ENCODE results near the gene PNMA8B.

Gene PNMA8B

DNA sequence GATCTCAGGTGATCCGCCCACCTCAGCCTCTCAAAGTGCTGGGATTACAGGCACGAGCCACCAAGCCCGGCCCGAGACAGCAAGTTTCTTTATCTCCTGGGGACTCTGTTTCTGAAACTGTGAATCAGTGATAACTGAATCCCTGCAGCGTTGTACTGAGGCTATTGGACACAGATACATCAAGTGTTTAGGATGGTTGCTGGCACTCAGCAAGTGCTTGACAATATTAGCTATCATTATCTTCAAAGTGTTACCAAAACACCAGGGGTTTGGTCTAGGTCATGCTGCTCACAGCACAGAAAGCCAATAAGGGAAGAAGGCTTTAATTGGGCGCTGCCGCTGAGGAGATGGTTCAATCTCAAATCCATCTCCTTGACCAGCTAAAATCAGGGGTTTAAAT lies 46.4 kb downstream of the PNMA8B start:
- DNase-seq: no peak
- peaks cover 30 to 51% of the 10 kb centered on the region in 2 donors for H3K27me3 Mint-ChIP-seq
- no peak overlapping the region for H3K27ac Mint-ChIP-seq
- H3K9me3 Mint-ChIP-seq: no peaks in the 10 kb centered on the region
- peaks cover 9% of the 10 kb centered on the region for H3K36me3 Mint-ChIP-seq (ENCODE audit: insufficient read depth)
- H3K4me1 Mint-ChIP-seq (ENCODE audit: low read depth in 2 of 2): no peaks in the 10 kb centered on the region
- no peak for ATAC-seq (replicated peaks)
- no peak overlapping the region for H3K4me3 Mint-ChIP-seq

DNA sequence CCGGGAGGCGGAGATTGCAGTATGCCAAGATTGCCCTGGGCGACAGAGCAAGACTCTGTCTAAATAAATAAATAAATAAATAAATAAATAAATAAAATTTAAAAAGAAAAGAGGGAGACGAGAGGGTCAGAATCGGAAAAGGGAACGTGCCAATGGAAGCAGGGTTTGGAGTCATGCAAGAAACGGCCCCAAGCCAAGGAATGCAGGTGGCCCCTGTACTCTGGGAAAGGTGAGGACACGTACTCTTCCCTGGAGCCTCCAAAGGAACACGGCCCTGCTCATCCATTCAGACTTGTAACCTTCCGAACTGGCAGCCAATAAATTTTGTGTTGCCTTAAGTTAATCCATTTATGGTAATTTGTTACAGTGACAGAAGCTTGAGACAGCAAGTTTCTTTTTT lies 47.1 kb downstream of the PNMA8B start:
- DNase-seq (no peak), ATAC-seq (replicated peaks) (no peak)
- Mint-ChIP-seq H3K4me3 (no peak overlapping the region), H3K4me1 (ENCODE audit: low read depth in 2 of 2) (no peaks in the 10 kb centered on the region), H3K27ac (no peak overlapping the region), H3K36me3 (ENCODE audit: insufficient read depth) (peaks cover 9% of the 10 kb centered on the region), H3K9me3 (no peaks in the 10 kb centered on the region), H3K27me3 (peaks cover 30 to 51% of the 10 kb centered on the region in 2 donors)

DNA sequence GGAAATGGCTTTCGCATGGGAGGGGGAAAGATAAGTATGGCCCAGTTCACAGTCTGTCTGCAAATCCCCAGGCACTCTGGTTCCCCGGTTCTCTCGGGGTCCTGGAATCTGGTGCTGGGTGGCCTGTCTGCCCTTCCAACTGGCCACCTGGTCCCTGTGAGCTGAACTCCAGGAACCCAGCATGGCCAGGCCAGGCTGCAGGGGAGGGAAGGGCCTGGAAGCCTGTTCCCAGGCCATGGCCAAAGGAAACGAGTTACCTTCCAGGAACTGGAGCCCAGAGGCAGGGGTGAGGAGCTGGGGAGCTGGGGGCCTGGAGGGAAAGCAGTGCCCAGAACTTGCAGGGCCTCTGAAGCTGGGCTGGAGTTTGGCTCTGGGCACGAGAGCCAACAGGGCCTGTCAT lies 47.8 kb downstream of the PNMA8B start:
- Mint-ChIP-seq H3K36me3 (ENCODE audit: insufficient read depth) (peaks cover 6% of the 10 kb centered on the region), H3K9me3 (no peaks in the 10 kb centered on the region), H3K27ac (no peak overlapping the region), H3K4me1 (ENCODE audit: low read depth in 2 of 2) (peaks cover 0 to 3% of the 10 kb centered on the region in 2 donors), H3K4me3 (no peak overlapping the region), H3K27me3 (peaks cover 30 to 51% of the 10 kb centered on the region in 2 donors)
- DNase-seq (no peak), ATAC-seq (replicated peaks) (no peak)

DNA sequence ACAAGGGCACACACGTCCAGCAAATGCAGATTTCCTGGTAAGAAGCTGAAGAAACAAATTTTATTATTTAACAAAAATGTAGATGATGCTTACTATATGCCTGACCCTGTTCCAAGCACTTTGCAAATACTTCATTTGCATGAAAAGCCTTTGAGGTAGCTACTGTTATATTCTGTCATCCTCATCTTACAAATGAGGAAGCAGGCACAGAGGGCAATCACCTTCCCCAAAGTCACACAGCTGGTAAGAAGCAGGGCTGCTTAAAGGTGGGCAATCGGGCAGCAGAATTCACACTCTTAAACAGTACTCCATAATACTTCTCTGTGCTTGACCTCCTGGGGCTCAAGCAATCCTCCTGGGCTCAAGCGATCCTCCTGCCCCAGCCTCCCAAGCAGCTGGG lies 48.7 kb downstream of the PNMA8B start:
- no peak for DNase-seq
- no peak for ATAC-seq (replicated peaks)
- Mint-ChIP-seq H3K4me3 (no peak overlapping the region), H3K27me3 (peaks cover 30 to 51% of the 10 kb centered on the region in 2 donors), H3K27ac (no peak overlapping the region), H3K4me1 (ENCODE audit: low read depth in 2 of 2) (peaks cover 0 to 3% of the 10 kb centered on the region in 2 donors), H3K36me3 (ENCODE audit: insufficient read depth) (peaks cover 6% of the 10 kb centered on the region), H3K9me3 (no peaks in the 10 kb centered on the region)

DNA sequence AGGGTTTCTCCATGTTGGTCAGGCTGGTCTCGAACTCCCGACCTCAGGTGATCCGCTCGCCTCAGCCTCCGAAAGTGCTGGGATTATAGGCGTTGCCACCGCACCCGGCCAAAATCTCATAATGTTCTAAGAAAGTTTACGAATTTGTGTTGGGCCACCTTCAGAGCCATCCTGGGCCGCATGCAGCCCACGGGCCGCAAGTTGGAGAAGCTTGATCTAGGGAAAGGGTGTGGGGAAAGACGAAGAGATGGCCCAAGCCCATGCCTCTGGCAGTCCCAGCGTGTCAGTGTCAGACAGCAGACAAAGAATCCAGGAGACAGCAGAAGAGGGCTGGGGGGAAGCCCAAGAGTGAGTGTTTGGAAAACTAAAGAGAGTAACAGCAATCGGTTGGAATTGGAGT lies 49.6 kb downstream of the PNMA8B start:
- H3K36me3 Mint-ChIP-seq (ENCODE audit: insufficient read depth): peaks cover 6% of the 10 kb centered on the region
- H3K9me3 Mint-ChIP-seq: no peaks in the 10 kb centered on the region
- peaks cover 22 to 43% of the 10 kb centered on the region in 2 donors for H3K27me3 Mint-ChIP-seq
- peaks cover 0 to 3% of the 10 kb centered on the region in 2 donors for H3K4me1 Mint-ChIP-seq (ENCODE audit: low read depth in 2 of 2)
- ATAC-seq (replicated peaks) (no peak), DNase-seq (no peak)
- no peak overlapping the region for H3K27ac Mint-ChIP-seq
- H3K4me3 Mint-ChIP-seq: no peak overlapping the region

DNA sequence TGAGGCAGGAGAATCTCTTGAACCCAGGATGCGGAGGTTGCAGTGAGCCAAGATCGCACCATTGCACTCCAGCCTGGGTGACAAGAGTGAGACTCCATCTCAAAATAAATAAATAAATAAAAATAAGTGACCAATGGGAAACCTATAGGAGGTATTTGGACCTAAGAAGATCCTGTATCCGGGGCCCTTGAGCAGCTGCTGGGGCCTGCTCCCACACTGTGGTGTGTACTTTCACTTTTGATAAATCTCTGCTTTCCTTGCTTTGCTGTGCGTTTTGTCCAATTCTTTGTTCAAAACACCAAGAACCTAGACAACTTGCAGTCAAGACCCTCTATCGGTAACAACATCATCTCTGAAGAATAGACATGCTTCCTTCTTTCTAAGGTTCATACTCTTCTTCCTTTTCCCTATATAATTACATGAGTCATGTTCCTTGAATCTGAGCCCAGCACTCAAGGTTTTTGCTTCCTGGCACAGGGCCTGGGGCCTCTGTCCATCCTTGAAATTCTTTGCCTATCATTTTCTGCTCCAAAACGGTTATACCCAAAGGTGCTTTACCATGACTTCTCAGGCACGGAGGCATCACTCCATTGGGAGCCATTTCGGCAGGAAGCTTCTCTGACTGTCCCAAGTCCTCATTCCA lies 52.7 kb downstream of the PNMA8B start:
- Mint-ChIP-seq H3K9me3 (no peaks in the 10 kb centered on the region), H3K36me3 (ENCODE audit: insufficient read depth) (peaks cover 4% of the 10 kb centered on the region), H3K4me3 (no peak overlapping the region), H3K27me3 (peaks cover 21 to 33% of the 10 kb centered on the region in 2 donors), H3K4me1 (ENCODE audit: low read depth in 2 of 2) (peaks cover 0 to 3% of the 10 kb centered on the region in 2 donors), H3K27ac (no peak overlapping the region)
- no peak for DNase-seq
- ATAC-seq (replicated peaks): no peak

DNA sequence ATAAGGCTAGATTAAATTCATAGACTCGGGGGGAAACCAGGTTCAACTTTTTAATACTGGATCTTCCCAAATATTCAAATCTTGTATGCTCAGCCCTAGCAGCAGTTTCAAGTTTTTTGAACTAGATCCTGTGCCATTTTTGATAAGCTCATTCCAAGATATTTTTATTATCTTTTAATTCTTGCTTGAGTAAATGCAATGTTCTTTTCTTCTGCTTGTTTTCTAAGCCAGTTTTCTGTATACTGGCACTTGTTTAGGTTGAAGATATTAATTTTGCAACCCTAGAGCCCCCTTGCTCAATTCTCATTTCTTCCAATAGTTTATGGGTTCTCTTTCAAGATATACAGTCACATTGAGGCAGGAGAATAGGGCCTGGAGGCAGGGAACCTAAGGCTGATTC lies 53.8 kb downstream of the PNMA8B start:
- no peak for DNase-seq
- Mint-ChIP-seq H3K27me3 (peaks cover 20 to 32% of the 10 kb centered on the region in 2 donors), H3K9me3 (no peaks in the 10 kb centered on the region), H3K4me1 (ENCODE audit: low read depth in 2 of 2) (peaks cover 0 to 3% of the 10 kb centered on the region in 2 donors), H3K27ac (no peak overlapping the region), H3K36me3 (ENCODE audit: insufficient read depth) (peaks cover 4% of the 10 kb centered on the region), H3K4me3 (no peak overlapping the region)
- no peak for ATAC-seq (replicated peaks)
